Measurements from ENCODE around the gene ANO8. TPM values are rescaled to one million over a fixed set of nuclear protein-coding genes. Genes with fewer than 3 reads are reported as not detected.
A peak's percentile ranks its signal among the peaks of the same experiment; 100 is the strongest.

ANO8 gene
- total and polyA plus RNA-seq, 2 of the 13 experiments (the other 11 are each of a cell fraction or from before 2014, with no cell fraction given), result 1.8 to 3.5 TPM

GRCh38 chr19:17331045-17331558 lies 3.6 kb downstream of the ANO8 start:
- peaks cover 38% of the 10 kb centered on the region for H3K4me1 ChIP-seq (ENCODE audit: insufficient read depth, low read length)
- no peak for FAIRE-seq
- WGBS (ENCODE audit: low lambda C conversion rate), result 57% methylated on average over 6 of the region's 13 CpGs
- TF ChIP-seq ZNF30 (CRISPR knock-in tag; IDR thresholded peaks at IDR 0.05), result no peak
- TF ChIP-seq ZNF142 (CRISPR knock-in tag; IDR thresholded peaks at IDR 0.05), result 0 out of 2 replicates have a peak, but pooled peaks have one; percentile 16
- peak; percentile 83 for TF ChIP-seq ZNF263 (CRISPR knock-in tag; IDR thresholded peaks at IDR 0.05)
- TF ChIP-seq ZBTB49 (CRISPR knock-in tag; IDR thresholded peaks at IDR 0.05; ENCODE audit: borderline replicate concordance), result no peak
- no peak for TF ChIP-seq ZNF235 (CRISPR knock-in tag; IDR thresholded peaks at IDR 0.05; ENCODE audit: borderline replicate concordance)
- no peak for TF ChIP-seq PHF21A (CRISPR knock-in tag; IDR thresholded peaks at IDR 0.05)
- no peak for TF ChIP-seq SNRNP70 (IDR thresholded peaks at IDR 0.05; ENCODE audit: low read depth, low read length)
- TF ChIP-seq MAX (IDR thresholded peaks at IDR 0.05), result peak; percentile 25; the same call in 1 of the 2 replicates
- no peak for TF ChIP-seq EP300 (IDR thresholded peaks at IDR 0.05; ENCODE audit: low read depth in 2 of 2, low read length in 2 of 2)
- no peak for TF ChIP-seq EP300 (CRISPR knock-in tag; IDR thresholded peaks at IDR 0.05; ENCODE audit: borderline replicate concordance)
- TF ChIP-seq MYC (CRISPR knock-in tag; IDR thresholded peaks at IDR 0.05; ENCODE audit: borderline replicate concordance), result peak; percentile 32; the same call in 1 of the 2 replicates
- no peak for TF ChIP-seq STAG1 (CRISPR knock-in tag; IDR thresholded peaks at IDR 0.05)
- no peak for TF ChIP-seq ELF4 (CRISPR knock-in tag; IDR thresholded peaks at IDR 0.05; ENCODE audit: borderline replicate concordance)
- TF ChIP-seq NFE2 (CRISPR knock-in tag; IDR thresholded peaks at IDR 0.05), result no peak
- TF ChIP-seq ZNF800 (CRISPR knock-in tag; IDR thresholded peaks at IDR 0.05), result no peak

More at GRCh38 chr19:17331045-17331558, 3.6 kb downstream of the ANO8 start:
- Histone ChIP-seq H4K20me1 (ENCODE audit: insufficient read depth, low read length) (no peaks in the 10 kb centered on the region), H3K27ac (ENCODE audit: extremely low read length, insufficient read depth, low read length) (no peak overlapping the region), H3K27me3 (ENCODE audit: control insufficient read depth in 1 of 2, insufficient read depth in 2 of 2, low read length in 2 of 2) (no peaks in the 10 kb centered on the region), H3K4me2 (ENCODE audit: low read depth, low read length) (no peak overlapping the region), H3K9ac (ENCODE audit: insufficient read depth, low read depth, low read length) (no peak overlapping the region), H3K9me3 (ENCODE audit: low read length) (no peaks in the 10 kb centered on the region), H3K79me2 (ENCODE audit: insufficient read depth, low read length) (no peaks in the 10 kb centered on the region), H3K4me3 (replicated peaks in 1 of 3; ENCODE audit: insufficient read depth in 1 of 3, low read depth in 2 of 3, low read length in 3 of 3) (no peak overlapping the region), H2AFZ (ENCODE audit: low read length) (no peak overlapping the region), H3K36me3 (replicated peaks in 1 of 2; ENCODE audit: control insufficient read depth in 1 of 2, insufficient read depth in 2 of 2, low read length in 2 of 2) (no peaks in the 10 kb centered on the region)
- no TSS peak for BruUV-seq (replicated peaks)
- CTCF ChIA-PET (ENCODE audit: low intra/inter-chr PET ratio, low total read pairs), result no interaction called here
- DNase-seq (ENCODE audit: low spot score) (no peak), ATAC-seq (no peak)
- intact Hi-C loops (cut with micrococcal nuclease; ENCODE audit: unreplicated experiment) (no loop called here), in situ Hi-C loops (cut with HindIII; ENCODE audit: extremely low pct_ligation_motif_present, low pct_unique_long_range_greater_than_20kb) (no loop called here)
- POLR2A ChIA-PET, result no interaction called here
